NCI-H526 treated with DMSO at 0.1 percent for 48 hours (cell line): ENCODE data around the gene HPS4.
"Not testable (repeated sequence)": the region's sequence is repeated elsewhere in the genome, so short reads cannot be mapped to it uniquely, and the experiment has no call there.

Experiments
- DNase-seq: peaks from one replicate; lab custom pipeline; 2025; lab: John Stamatoyannopoulos, UW

HPS4 gene

DNA sequence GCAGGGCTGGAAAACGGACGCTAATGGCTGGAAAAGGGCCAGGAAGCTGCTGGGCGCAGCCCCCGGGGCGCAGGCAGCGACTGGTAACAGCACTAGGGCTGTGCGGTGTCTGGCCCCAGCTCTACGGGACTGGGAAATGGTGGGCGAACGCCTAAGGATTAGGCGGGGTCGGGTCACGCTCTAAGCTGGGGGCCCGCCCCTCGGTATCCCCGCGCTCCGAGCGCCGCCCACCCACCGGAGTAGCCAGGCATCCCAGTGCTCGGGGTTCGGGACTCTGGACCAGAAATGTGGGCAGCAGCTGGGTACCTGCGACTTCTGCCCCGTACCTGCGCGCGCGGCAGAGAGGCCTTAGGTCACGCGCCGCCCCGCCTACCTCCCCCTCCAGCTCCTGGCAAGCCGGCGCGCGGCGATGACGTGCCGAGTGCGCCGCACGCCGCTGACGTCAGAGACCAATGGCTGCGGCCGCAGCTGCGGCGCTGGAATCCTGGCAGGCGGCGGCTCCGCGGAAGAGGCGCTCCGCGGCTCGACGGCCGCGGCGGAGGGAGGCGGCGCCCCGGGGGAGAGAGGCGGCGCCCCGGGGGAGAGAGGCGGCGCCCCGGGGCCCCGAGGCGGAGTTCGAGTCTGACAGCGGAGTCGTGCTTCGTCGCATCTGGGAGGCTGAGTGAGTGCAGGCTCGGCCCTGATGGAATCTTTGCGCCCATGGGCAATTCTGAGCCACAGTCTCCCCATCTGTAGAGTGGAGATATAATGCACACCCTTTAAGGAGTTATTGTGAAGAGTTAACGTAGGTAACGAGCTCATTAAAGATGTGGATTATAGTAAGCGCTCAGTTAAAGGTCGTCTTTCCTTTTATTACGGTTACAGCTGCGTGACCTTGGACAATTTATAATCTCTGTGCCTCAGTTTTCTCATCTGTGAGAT, at the start of gene HPS4, which contains the start of gene SRRD:
HPS4 (minus strand) TSS at position 345 of the 921 bp plus-strand sequence. CDS start 2,021 bp downstream, outside the sequence.
SRRD (plus strand) TSS at position 439 of the 921 bp plus-strand sequence; CDS start at position 453, 14 bp downstream.
- peak; percentile 69 for DNase-seq

DNA sequence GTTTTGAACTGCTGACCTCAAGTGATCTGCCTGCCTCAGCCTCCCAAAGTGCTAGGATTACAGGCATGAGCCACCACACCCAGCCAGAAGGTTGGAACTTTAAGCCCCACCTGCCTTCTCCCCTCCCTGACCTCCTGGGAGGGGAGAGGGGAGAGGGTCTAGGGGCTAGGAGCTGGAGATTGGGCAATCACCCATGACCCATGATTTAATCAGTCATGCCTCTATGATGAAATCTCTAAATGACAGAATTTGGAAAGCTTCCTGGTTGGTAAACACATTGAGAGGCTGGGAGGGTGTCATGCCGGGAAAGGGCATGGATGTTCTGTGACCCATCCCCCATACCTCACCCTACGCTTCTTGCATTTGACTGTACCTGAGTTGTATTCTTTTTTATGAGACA, 45.8 kb upstream of the HPS4 start:
- DNase-seq = no peak

DNA sequence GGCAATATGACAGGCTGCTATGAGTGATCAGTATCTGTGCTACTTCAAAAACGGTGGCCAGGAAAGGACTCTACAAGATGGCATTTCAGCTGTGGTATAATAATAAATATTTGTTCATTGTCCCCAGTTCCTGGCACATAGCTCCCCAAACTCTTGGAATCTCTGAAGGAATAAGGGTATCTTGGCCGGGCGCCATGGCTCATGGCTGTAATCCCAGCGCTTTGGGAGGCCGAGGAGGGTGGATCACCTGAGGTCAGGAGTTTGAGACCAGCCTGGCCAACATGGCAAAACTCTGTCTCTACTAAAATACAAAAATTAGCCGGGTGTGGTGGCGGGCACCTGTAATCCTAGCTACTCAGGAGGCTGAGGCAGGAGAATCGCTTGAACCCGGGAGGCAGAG, 44.9 kb upstream of the HPS4 start:
- not testable (repeated sequence) for DNase-seq

DNA sequence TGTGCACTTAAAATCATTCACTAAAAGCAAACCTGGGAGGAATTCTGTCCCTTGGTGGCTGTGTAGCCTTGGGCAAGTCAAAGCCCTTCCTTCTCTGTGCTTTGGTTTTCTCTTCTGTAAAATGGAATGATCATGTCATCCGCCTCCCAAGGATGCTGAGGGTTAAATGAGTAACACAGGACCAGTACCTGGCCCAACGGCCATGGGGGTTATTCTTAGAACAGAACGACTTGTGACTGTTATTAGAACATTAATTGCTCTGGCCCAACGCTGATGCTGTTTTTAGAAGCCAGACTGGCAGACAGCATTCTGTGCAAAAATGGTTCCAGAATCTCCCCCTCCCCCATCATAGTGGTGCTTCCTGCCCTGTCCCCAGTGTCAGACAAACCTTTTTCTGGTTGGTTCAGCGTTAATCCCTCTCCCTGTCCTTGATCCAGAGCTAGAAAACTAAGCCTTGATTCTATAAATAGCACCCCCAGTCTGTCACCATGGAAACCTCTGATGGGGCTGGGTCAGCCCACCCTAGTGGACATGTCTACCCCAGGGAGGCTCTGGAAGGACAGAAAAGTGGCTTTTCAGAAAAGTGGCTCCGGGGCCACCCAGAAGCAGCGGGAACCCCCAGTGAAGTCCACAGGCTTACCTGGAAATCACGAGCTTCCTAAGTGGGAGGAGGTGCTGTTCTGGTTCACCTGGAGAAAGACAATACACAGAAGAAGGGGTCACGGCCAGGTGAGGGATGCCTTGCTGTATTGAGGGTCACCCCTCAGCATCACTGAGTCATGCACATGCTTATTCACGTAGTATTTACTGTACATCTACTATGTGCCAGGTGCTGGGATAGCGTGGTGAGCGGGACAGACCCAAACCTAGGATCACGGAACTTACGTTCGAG, 44.2 kb upstream of the HPS4 start:
- DNase-seq = no peak

DNA sequence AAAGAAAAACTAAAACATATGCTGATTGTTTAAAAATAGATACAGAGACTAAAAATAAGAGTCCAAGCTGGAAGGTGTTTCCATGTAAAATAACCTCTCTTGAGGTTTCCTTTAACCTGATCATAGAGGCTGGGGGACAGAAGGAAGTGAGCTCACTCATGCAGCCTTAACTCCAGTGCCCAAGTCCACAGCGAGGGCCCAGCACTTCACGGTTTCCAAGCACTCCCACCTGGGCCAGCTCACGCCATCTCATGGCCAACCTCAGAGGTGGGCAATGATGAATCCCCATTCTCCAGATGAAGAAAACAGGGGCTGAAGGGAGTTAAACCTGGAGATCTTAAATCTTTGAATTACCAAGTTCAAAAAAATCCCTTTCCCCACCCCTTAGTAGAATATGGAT, 43.6 kb upstream of the HPS4 start:
- DNase-seq = no peak

DNA sequence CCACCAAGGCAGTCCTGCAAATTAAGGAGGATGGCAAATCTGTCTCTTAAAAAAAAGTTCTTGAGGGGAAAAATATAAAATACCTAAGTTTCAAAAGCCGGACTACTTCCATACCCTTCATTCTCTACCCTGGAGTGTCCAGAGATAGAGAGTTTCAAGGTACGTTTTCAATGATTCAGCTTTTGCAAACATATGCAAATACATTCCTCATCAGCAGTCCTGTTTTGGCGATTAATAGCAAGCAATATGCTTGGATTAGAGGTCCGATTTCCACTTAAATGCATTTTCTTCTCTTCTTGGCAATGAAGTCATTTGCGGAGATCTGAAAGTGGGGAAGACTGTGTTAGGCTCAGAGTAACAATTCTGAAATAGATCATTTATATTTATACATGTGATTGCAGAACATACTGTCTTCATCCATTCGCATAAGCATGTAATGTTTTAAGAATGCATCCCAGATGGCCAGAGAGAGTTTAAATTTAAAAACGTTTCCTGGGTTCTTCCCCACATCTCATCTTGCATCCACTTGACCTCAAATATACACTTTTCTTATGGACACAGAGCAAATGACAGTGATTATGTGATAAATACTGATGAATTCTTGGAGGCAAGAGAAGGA, 42.5 kb upstream of the HPS4 start:
- DNase-seq = peak; percentile 1

DNA sequence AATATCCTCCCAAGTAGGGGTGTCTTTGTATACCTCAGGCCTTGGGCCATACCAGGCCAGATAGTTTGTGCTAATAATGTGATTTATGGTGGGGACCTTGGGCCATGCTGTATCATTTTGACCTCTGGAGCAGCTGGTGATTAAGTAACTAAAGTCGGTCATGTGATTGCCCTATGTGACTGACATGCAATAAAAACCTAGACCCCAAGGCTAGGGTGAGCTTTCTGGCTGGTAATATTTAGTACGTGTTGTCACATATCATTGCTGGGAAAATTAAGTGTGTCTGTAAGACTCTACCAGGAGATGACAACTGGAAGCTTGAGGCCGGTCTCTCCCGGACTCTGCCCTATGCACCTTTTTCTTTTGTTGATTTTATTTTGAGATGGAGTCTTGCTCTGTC, 41.3 kb upstream of the HPS4 start:
- no peak for DNase-seq

DNA sequence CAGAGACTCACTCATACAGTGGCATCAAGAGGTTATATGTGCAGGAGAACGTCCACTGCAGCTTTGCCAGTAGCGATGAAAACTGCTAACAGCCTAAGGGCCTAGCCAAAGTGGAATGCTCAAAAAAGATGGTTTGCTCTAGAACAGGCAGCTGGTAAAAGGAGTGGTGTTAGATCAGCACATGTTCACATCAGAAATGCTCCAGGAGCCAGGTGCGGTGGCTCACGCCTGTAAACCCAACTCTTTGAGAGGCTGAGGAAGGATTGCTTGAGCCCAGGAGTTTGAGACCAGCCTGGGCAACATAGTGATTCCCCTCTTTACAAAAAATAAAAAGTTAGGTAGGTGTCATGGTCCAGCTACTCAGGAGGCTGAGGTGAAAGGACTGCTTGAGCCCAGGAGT, 39.0 kb upstream of the HPS4 start:
- no peak for DNase-seq

DNA sequence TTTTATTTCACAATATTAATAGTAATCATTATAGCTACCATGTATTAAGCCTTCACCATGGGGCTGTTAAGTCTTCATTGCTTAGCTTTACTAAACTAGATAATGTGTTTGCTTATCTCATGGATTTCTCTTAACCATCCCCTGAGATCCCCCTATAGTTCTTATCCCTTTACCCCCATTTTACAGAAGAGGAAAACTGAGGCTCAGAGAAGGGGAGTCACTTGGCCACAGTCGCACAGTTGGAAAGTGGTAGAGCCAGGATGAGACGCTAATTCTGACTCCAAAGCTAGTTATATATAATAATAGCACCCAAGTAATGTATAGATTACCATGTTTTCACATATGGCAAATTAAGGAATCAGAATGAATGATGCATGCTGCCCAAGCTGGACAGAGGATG, 38.4 kb upstream of the HPS4 start:
- DNase-seq = no peak

DNA sequence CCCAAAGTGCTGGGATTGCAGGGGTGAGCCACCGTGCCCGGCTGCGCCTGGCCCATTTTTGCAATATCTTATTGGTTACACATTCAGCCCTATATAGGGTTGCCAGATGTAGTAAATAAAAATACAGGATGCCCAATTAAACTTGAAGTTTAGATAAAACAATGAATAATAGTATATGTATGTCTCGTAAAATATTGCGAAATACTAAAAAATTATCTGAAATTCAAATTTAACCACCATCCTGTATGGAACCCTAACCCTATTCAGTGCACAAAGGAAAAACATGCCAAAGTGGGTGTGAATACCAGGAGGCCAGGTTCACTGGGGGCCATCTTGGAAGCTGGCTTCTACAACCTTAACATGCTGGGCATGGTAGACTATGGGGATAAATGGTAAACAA, 33.8 kb upstream of the HPS4 start:
- DNase-seq = no peak

DNA sequence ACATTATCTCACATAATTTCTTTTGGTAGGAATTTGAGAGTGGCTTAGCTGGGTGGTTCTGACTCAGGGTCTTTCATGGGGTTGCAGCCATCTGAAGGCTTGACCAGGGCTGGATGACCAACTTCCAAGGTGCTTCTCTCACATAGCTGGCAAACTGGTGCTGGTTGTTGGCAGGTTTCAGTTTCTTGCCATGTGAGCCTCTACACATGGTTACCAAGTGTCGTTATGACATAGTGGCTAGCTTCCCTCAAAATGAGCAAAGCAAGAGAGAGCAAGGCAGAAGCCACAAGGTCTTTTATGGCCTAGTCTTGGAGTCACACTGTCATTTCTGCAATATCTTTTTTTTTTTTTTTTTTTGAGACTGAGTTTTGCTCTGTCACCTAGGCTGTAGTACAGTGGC, 32.9 kb upstream of the HPS4 start:
- DNase-seq = no peak

DNA sequence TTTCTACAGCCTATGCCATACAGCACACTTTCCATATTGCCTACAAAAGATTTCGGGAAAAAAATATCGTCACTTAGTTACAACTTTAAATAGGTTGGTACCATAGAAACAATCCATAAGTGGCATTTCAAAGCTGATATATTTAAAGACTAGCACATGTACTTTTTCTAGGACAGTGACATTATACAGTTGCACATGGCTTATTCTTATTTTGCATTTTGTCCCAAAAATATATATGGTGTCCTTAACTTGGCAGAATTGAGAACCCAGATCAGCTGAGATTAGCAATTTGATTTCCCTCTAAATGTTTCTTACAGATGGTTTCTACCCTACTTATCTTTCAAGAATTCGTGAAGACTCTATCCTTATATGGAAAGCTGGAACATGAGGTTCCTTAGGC, 32.3 kb upstream of the HPS4 start:
- DNase-seq = no peak

DNA sequence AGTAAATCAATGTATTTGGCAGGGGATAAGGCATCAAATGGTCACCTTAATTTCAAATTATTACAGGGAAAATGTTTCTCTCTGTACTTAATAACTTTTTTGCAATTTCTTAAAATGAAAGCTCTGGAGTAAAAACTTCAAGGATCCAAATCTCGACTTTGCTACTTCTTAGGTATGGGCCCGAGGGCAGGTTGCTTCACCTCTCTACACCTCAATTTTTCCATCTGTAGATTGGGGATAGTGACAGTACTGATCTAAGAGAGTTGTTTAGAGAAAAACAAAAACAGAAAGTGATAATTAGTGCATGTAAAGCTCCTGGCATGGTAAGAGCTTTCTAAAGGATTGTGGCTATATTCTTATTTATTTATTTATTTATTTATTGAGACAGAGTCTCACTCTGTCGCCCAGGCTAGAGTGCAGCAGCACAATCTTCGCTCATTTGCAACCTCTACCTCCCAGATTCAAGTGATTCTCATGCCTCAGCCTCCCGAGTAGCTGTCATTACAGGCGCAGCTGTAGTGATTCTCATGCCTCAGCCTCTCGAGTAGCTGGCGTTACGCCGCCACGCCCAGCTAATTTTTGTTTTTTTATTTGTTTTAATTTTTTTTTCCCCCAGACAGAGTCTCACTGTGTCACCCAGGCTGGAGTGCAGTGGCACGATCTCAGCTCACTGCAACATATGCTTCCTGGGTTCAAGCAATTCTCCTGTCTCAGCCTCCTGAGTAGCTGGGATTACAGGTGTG, 31.0 kb upstream of the HPS4 start:
- no peak for DNase-seq

DNA sequence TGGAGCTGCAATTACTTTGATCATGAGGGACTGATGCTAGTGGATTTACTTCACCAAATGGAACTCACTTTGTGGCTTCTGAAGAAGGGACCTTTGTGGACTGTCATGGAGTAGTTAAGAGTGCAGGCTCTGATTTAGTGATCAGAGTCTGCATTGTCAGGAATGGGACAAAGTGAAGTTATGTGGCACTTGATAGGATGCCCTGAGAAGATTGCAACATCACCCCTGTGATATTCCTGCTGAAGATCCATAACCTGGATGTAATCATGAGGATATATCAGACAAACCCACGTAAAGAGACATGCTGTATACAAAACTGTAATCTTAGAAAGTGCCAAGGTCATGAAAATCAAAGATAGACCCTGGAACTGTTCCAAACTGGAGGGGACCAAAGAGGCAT, 30.3 kb upstream of the HPS4 start:
- DNase-seq = no peak

DNA sequence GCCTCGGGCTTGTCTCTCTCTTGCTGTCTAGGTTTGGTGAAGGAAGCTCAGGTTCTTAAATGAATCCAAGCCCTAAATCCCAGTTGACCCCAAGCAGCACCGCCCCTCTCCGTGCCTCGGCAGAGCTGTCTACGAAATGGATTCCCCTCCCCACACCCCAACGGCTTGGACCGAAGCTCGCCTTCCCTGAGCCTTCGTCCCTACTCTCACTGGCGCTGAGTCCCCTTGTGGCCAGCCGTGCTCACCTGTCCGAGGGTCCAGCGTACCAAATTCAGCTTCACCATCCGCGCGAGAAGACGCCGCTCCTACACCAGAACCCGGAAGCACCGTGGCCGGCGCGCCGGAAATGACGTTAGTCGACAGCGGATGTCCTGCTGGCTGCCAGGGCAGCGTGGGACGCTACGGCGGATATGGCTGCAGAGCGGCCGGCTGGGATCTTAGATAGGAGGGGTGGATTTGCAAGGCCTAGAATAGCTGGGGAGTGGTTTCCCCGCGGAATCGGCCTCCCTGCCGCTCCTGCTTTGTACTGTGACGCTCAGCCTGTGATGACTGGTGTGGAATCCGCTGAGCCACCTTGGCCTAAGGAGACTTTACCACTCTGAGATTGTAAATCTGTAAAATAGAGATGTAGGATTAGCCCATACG, 28.7 kb upstream of the HPS4 start, which contains the start of gene TFIP11:
TFIP11 (minus strand) TSS at position 325 of the 645 bp plus-strand sequence. CDS start 2,201 bp downstream, outside the sequence.
- peak; percentile 39 for DNase-seq

DNA sequence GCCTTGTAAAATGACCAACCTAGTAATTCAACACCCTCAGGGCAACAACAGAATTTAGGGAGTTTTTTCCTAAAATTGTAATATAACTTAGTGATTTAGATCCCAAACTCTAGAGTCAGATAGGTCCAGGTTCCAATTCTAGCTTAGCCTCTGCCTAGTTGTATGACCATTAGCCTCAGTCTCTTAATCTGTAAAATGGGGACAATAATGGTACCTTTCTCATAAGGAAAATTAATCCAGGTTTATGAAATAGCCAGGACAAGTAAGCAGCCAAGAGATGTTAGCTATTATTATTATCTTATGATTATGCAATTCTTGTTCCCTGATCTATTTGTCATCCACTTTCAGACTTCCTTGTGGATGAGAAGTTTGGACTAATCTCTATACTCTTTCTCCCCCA, 24.6 kb upstream of the HPS4 start:
- DNase-seq = no peak

DNA sequence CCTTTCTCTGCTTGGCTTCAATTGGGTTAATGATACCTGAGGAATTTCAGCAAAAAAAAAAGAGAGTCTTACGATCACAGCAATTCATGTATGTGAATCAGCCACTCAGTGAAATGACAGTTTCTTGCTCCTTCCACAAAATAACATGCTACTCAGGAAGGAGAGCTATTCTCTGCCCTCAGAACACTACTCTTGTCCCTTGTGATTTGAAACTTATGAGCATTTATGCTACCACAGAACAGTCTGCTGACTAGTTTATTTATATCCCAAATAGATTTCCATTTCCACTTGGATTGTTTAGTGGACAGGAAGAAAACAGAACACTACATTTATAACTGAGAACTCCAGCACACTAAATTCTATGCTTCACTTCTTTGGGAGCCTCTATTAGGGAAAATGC, 20.2 kb upstream of the HPS4 start:
- no peak for DNase-seq

DNA sequence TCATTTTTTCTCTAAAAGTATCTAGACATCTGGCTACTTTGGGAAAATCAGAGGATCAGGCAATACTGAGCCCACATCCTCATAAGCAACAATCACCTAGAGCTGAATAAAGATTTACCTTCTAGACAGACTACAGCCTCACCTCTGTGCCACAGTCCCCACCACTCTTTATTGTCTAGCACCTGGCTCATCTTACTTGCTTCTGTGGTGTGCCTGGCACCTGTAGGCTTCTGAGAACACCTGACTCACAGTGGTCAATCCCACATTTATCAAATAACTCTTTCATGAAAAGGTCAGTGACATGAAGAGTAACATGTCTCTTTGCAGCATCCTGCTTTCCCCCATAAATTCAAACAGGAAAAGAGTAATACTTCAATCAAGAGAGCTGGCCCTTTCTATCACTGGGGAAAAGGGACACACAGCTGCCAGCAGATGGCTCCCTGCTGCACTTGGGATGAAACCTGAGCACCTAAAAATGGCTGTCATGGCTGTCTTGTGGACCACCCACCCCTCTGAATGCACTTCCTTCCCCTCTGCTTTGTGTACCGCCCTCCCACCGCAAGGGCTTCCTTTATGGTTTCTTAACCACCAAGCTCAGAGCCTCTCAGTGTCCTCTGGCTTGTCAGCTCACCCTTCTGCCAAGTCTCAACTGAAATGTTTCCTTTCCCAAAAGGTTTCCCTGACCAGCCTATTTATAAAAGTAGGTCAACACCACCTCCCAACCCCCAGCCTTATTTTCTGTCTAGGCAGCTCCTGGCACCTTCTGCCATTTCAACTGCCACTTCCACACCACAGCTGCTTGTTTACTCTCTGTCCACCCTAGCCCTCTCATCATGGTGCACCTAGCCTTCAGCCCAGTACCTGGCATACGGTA, 19.3 kb upstream of the HPS4 start:
- no peak for DNase-seq

DNA sequence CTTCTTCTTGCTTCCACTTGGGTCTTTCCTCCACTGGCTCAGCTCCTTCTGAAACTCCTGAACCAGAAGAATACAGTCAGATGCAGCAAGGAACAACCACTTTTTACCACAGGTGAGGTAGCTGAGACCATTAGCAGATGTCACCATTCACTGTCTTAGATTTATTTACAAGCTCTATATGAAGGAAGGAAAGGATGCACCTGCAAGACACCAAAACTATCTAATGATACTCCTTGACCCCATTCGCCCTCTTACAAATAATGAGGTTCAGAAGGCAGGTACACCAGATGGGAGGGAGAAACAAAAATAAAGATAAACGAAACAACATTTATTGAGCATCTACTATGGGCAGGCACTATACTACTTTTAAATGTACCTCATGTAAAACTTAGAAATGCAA, 18.4 kb upstream of the HPS4 start:
- no peak for DNase-seq

DNA sequence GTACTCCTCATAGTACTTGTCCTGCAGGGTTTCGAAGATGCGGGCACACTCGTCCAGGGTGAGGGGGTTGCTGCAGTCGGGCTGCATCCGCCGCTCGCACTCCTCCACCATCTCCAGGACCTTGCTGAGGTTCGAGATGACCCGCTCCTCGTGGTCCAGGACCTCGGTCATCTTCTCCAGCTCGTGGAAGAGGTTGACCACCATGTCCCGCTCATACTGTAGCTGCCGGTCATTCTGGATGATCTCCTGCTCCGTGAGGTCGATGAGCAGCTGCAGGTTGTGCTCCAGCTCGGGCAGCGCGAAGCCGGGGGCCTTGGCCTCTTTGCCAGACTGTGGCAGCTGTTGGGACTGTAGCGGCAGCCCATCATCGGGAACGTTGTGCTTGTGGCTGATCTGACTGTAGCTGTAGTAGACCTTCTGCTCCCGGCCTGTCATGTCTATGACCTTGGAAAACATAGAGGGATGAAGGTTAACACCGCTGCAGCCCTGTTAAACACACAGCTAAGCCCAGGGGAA, 15.7 kb upstream of the HPS4 start:
- no peak for DNase-seq
